Measurements from ENCODE around the gene SRSF10. TPM values are rescaled to one million over a fixed set of nuclear protein-coding genes. Genes with fewer than 3 reads are reported as not detected.
"Not testable (repeated sequence)": the region's sequence is repeated elsewhere in the genome, so short reads cannot be mapped to it uniquely, and the experiment has no call there.

SRSF10 gene
- total RNA-seq: 100 to 1,000 TPM; 202 to 205 TPM

DNA sequence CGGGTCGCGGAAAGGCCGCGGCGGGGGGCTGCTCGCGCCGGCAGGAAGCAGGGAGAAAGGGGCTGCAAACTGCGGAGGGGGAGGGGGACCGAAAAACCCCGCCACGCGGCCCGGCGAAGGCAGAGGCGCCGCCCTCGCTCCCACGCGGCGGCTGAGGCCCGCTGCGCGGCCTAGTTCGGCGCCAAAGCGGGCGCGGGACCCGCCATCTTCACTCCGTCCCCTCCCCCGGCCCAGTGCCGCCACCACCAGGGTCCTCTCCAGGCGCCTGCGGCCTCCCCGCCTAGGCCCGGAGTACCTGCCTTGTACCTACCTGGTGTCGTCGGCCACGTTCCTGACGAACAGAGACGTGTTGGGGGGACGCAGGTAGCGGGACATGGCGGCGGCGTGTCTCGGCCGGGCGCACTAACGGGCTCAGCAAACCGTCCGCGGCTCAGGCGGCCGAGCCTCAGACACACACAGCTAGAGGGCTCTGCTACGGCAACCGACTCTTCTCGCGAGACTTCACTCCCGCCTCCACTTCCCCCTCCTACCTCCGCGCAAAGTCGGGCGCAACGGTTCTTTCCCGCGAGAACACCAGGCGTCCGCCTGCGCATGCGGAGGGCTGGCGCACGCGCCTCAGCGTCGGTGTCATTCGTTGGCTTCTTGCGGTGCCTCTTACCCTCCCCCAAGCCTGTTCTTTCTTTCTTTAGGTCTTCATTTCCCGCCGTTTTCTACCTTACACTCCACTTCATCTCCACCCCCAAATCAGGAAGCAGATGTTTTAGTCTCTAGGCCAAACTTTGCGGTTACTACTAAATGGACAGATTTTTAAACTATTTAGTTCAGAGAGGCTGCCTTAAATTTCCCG, at the start of gene SRSF10:
Gene SRSF10, minus strand, starts transcription at position 447 of the 847 bp plus-strand sequence. Its CDS starts 72 bp downstream, at position 375.
- ChIA-PET CTCF (no interaction called here), POLR2A (interaction anchor here (0.5 to 2.5 kb wide), 5 partner anchors 10 to 960 kb away, joined by 3 to 28 read pairs (median 4); partner anchors contain the start of gene PNRC2)

DNA sequence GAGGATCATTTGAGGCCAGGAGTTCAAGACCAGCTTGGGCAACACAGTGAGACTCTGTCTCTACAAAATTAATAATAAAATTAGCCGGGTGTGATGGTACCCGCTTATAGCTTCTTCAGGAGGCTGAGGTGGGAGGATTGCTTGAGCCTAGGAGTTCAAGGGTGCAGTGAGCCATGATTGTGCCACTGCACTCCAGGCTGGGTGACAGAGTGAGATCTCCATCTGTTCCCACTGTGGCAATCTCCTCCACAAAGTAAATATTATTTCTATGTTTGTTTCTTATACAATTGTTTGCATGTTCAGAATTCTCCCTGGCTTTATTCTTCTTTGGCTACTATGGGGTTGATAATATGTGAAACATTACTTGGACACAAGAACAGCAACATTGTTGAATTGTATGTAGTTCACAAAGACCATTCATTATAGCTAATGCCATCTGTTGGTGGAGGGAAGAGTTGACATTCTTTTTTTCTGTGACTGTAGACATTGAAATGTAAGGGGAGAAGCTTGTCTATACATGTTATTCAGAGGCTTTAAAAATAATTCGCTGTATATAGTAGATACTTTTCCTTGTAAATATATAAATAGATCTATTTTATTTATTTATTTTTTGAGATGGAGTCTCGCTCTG, 47.8 kb upstream of the SRSF10 start:
- POLR2A ChIA-PET: interaction anchor here (0.6 kb wide), 1 partner anchor 249 kb away, joined by 7 read pairs; no protein-coding TSS in a partner anchor
- CTCF ChIA-PET: interaction anchor here (0.7 to 1.3 kb wide), 3 partner anchors 19 to 218 kb away, joined by 3 to 5 read pairs (median 3); no protein-coding TSS in a partner anchor

DNA sequence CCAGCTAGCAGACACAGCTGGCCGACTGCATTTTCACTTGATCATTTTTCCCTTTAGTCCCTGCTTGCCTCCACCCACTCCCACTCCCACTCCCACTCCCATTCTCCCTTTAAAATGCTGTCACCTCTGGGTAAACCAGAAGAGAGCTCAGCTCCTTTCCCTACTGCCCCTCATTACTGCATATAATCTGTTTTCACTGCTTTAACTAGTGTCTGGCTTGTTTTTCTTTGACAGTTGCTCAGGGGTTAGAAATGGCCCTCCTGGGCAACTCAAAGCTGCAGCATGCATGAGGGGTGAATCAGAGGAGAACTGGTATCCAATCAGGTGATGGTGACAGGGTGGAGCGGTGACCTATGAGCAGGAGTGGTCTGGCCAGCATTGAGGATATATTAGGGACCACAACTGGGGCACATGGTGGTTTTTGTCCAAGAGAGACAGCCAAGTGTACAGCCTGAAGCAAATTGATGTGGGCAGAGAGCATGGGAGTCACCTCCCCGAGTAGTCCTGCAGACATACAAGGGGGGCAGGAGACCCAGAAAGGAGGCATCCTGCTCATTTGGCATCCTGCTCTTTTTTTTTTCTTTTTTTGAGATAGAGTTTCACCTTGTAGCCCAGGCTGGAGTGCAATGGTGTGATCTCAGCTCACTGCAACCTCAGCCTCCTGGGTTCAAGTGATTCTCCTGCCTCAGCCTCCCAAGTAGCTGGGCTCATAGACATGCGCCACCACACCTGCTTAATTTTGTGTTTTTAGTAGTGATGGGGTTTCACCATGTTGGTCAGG, 42.6 kb upstream of the SRSF10 start:
- ChIA-PET POLR2A (no interaction called here), CTCF (no interaction called here)

GRCh38 chr1:24021403-24022266, 41.5 kb upstream of the SRSF10 start:
- ChIA-PET POLR2A (no interaction called here), CTCF (interaction anchor here (1.1 kb wide), 1 partner anchor 13 kb away, joined by 3 read pairs; no protein-coding TSS in a partner anchor)

- ChIA-PET POLR2A (no interaction called here), CTCF (no interaction called here)
Observed at GRCh38 chr1:24020470-24020869, 40.3 kb upstream of the SRSF10 start.

GRCh38 chr1:24020025-24020424, 39.9 kb upstream of the SRSF10 start:
- ChIA-PET CTCF (no interaction called here), POLR2A (no interaction called here)

GRCh38 chr1:24018611-24019580, 38.8 kb upstream of the SRSF10 start:
- CTCF ChIA-PET: interaction anchor here (0.7 kb wide), 2 partner anchors 122 to 1474 kb away, joined by 3 read pairs; no protein-coding TSS in a partner anchor
- POLR2A ChIA-PET: no interaction called here

- ChIA-PET POLR2A (no interaction called here), CTCF (no interaction called here)
Observed at GRCh38 chr1:24015221-24016210, 35.4 kb upstream of the SRSF10 start.

DNA sequence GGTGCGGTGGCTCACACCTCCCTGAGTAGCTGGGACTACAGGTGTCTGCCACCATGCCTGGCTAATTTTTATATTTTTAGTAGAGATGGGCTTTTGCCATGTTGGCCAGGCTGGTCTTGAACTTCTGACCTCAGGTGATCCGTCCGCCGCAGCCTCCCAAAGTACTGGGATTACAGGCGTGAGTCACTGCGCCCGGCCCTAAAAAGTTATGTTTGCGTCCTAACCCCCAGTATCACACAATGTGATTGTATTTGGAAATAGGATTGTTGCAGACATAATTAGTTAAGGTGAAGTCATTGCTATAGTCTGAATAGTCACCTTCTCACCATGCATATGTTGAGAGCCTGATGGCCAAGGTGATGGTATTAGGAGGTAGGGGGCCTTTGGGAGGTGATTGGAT, 32.8 kb upstream of the SRSF10 start:
- POLR2A ChIA-PET, CTCF ChIA-PET: not testable (repeated sequence)

- CTCF ChIA-PET: no interaction called here
- POLR2A ChIA-PET: no interaction called here
Observed at GRCh38 chr1:24010650-24011049, 30.5 kb upstream of the SRSF10 start.

DNA sequence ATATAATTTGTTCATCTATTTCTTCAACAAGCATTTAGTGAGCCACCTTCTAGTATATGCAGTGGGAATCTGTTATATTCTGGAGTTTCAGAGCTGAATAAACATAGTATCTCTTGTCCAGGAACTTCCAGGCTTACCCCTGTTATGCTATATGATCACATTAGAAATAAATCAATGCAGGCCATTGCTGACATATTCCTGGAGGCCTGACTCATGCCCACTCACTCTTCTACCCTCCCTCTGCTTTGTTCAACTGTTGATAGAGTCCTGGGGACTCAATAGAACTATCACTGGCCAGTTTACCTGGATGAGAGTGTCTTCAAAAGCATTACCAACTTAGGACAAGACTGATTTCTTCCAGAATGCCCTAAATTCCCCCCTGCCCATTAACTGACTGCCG, 29.3 kb upstream of the SRSF10 start:
- ChIA-PET POLR2A (no interaction called here), CTCF (interaction anchor here (0.9 kb wide), 1 partner anchor 18 kb away, joined by 3 read pairs; no protein-coding TSS in a partner anchor)

DNA sequence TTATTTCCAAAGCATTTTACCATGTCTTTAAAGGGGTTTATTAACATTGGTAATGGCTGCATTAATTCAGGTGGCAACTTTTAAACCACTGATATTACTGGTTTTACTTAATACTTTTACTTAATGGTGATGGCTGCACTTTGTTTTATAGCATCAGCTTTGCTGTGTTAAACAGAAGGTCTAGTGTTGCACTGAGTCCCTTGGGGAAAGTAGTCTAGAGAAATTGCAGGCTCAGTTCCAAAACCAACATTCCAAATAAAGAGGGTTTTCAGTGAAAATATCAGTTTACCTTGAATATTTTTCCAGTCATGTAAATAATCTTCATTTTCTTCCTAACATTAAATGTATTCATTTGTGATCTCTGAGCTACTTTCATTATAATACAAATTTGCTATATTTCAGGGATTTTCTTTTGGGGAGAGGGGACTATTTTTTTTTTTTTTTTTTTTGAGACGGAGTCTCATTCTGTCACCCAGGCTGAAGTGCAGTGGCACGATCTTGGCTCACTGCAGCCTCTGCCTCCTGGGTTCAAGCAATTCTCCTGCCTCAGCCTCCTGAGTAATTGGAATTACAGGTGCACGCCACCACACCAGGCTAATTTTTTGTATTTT, 28.6 kb upstream of the SRSF10 start:
- POLR2A ChIA-PET: not testable (repeated sequence)
- CTCF ChIA-PET: interaction anchor here (0.9 kb wide), 1 partner anchor 19 kb away, joined by 3 read pairs; no protein-coding TSS in a partner anchor

GRCh38 chr1:24007079-24007478, 27.0 kb upstream of the SRSF10 start:
- POLR2A ChIA-PET: no interaction called here
- CTCF ChIA-PET: no interaction called here

DNA sequence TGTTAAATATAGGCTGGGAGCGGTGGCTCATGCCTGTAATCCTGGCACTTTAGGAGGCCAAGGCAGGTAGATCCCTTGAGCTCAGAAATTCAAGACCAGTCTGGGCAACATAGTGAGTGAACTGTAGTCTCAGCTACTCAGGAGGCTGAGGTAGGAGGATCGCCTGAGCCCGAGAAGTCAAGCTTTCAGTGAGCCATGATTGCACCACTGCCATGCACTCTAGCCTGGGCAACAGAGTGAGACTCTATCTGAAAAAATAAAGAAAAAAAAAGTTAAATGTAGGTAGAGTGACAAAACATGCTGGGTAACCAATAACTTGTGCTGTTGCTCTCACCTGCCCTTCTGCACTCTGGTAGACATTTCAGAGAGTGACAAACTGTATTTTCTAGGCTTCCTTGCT, 25.0 kb upstream of the SRSF10 start:
- ChIA-PET CTCF (no interaction called here), POLR2A (no interaction called here)

GRCh38 chr1:24004132-24004531, 24.0 kb upstream of the SRSF10 start:
- POLR2A ChIA-PET: no interaction called here
- CTCF ChIA-PET: interaction anchor here (1.2 kb wide), 1 partner anchor 232 kb away, joined by 4 read pairs; no protein-coding TSS in a partner anchor

- ChIA-PET POLR2A (no interaction called here), CTCF (interaction anchor here (1.2 kb wide), 1 partner anchor 232 kb away, joined by 4 read pairs; no protein-coding TSS in a partner anchor)
Observed at GRCh38 chr1:24003331-24003972, 23.3 kb upstream of the SRSF10 start.

Data from activated CD8-positive, alpha-beta memory T cell treated with anti-CD3 and anti-CD28 coated beads for 36 hours (primary cell).